A204.1 (cell line): ENCODE results near the gene DEFB132.
"Not testable (repeated sequence)": the region's sequence is repeated elsewhere in the genome, so short reads cannot be mapped to it uniquely, and the experiment has no call there.

Experiments
- FAIRE-seq: peaks from 2 replicates; lab custom pipeline; 2012; peaks lifted over from hg19 to GRCh38; lab: Jason Lieb, UNC

DEFB132 gene

GRCh38 chr20:257419-257818, at the start of gene DEFB132:
TSS of gene DEFB132 (plus strand) at chr20:257724. CDS start at chr20:257779, 55 bp downstream.
- no peak for FAIRE-seq

GRCh38 chr20:208942-209566, 48.5 kb upstream of the DEFB132 start:
- peak; percentile 89 for FAIRE-seq

GRCh38 chr20:210809-211502, 46.6 kb upstream of the DEFB132 start:
- FAIRE-seq: no peak

- no peak for FAIRE-seq
Observed at GRCh38 chr20:214383-214782, 43.1 kb upstream of the DEFB132 start.

GRCh38 chr20:215796-216195, 41.7 kb upstream of the DEFB132 start:
- FAIRE-seq: no peak

GRCh38 chr20:217266-217665, 40.3 kb upstream of the DEFB132 start:
- no peak for FAIRE-seq

- no peak for FAIRE-seq
Observed at GRCh38 chr20:219290-220115, 38.0 kb upstream of the DEFB132 start.

GRCh38 chr20:221258-221830, 36.2 kb upstream of the DEFB132 start:
- no peak for FAIRE-seq

GRCh38 chr20:225879-226278, 31.6 kb upstream of the DEFB132 start:
- FAIRE-seq: not testable (repeated sequence)

GRCh38 chr20:226958-227357, 30.6 kb upstream of the DEFB132 start, which contains the start of gene DEFB129:
TSS of gene DEFB129 (plus strand) at chr20:227258. CDS start at chr20:227289, 31 bp downstream.
- FAIRE-seq: no peak

- no peak for FAIRE-seq
Observed at GRCh38 chr20:227439-228105, 30.0 kb upstream of the DEFB132 start.

- no peak for FAIRE-seq
Observed at GRCh38 chr20:235891-236290, 21.6 kb upstream of the DEFB132 start.

- FAIRE-seq: no peak
Observed at GRCh38 chr20:237489-237888, 20.0 kb upstream of the DEFB132 start.

- no peak for FAIRE-seq
Observed at GRCh38 chr20:237929-238328, 19.6 kb upstream of the DEFB132 start.

GRCh38 chr20:242905-243304, 14.6 kb upstream of the DEFB132 start:
- FAIRE-seq: no peak

GRCh38 chr20:251354-251753, 6.2 kb upstream of the DEFB132 start:
- FAIRE-seq: no peak

GRCh38 chr20:252801-253200, 4.7 kb upstream of the DEFB132 start:
- FAIRE-seq: no peak

GRCh38 chr20:253447-253846, 4.1 kb upstream of the DEFB132 start:
- FAIRE-seq: not testable (repeated sequence)

GRCh38 chr20:258269-258858, 840 bp downstream of the DEFB132 start:
- FAIRE-seq: no peak

GRCh38 chr20:258963-259362, 1.4 kb downstream of the DEFB132 start:
- no peak for FAIRE-seq

- FAIRE-seq: no peak
Observed at GRCh38 chr20:259981-260380, 2.5 kb downstream of the DEFB132 start.

- no peak for FAIRE-seq
Observed at GRCh38 chr20:263701-264100, 6.2 kb downstream of the DEFB132 start.
